Astrocyte of the cerebellum (primary cell): ENCODE measurements around the gene SS18L1.

ENCODE experiments used
- DNase-seq: peaks from one replicate; pipeline ENCODE4 v3.0.0-alpha.2; 2011; ENCODE audit warnings: low read depth
- H3K4me3 ChIP-seq: 2 replicates; pipeline ENCODE4 v1.5.1; 2011; ENCODE audit warnings: mild to moderate bottlenecking, low read depth, low read length, moderate library complexity
- CTCF ChIP-seq: IDR thresholded peaks from 2 replicates; pipeline ENCODE4 v1.5.1; 2012; ENCODE audit warnings: low read length, low read depth, moderate library complexity, mild to moderate bottlenecking; ENCODE audit errors: missing control alignments
- in situ Hi-C: cut with HindIII; loops from 2 replicates; pipeline ENCODE4 v1.10.0; 2017; ENCODE audit warnings: low sequenced_read_pairs

SS18L1 gene

GRCh38 chr20:62120365-62120762 is 23.2 kb upstream of the SS18L1 start:
- no peak for TF ChIP-seq CTCF
- DNase-seq, result no peak
- in situ Hi-C loops, result no loop called here
- H3K4me3 ChIP-seq, result no peak overlapping the region

- peak overlapping the region; percentile 58 for H3K4me3 ChIP-seq
- in situ Hi-C loops, result no loop called here
- DNase-seq, result no peak
- no peak for TF ChIP-seq CTCF
Measured at GRCh38 chr20:62120990-62121775, 22.4 kb upstream of the SS18L1 start.

- H3K4me3 ChIP-seq, result peak within 1 kb of the TSS; percentile 58
- in situ Hi-C loops, result no loop called here
- DNase-seq, result peak; percentile 89
- no peak for TF ChIP-seq CTCF
Measured at GRCh38 chr20:62121776-62122653, 21.6 kb upstream of the SS18L1 start, which contains the start of gene LSM14B. Gene LSM14B (plus strand): TSS chr20:62122475. CDS start chr20:62122667, 192 bp downstream.

GRCh38 chr20:62122654-62123449 is 20.7 kb upstream of the SS18L1 start:
- in situ Hi-C loops, result no loop called here
- no peak for DNase-seq
- TF ChIP-seq CTCF, result no peak
- H3K4me3 ChIP-seq, result peak overlapping the region; percentile 58

GRCh38 chr20:62123450-62124118 is 20.0 kb upstream of the SS18L1 start:
- no peak for DNase-seq
- in situ Hi-C loops, result no loop called here
- TF ChIP-seq CTCF, result no peak
- H3K4me3 ChIP-seq, result peak overlapping the region; percentile 58

- no peak overlapping the region for H3K4me3 ChIP-seq
- no peak for DNase-seq
- in situ Hi-C loops, result no loop called here
- TF ChIP-seq CTCF, result no peak
Measured at GRCh38 chr20:62126141-62126540, 17.4 kb upstream of the SS18L1 start.
